ENCODE data around the gene ZNF90.
A peak's percentile ranks its signal among the peaks of the same experiment; 100 is the strongest.

The ZNF90 gene

GRCh38 chr19:20167020-20167644, 89.3 kb downstream of the ZNF90 start, which contains the start of gene ZNF486:
Gene ZNF486, plus strand, starts transcription at chr19:20167214. Its CDS starts 117 bp downstream, at chr19:20167331.
- no peaks in the 10 kb centered on the region for H3K27me3 ChIP-seq (ENCODE audit: control insufficient read depth in 1 of 2, insufficient read depth in 2 of 2, low read length in 2 of 2)
- H3K9me3 ChIP-seq (ENCODE audit: low read length), result no peaks in the 10 kb centered on the region
- no peaks in the 10 kb centered on the region for H3K36me3 ChIP-seq (ENCODE audit: insufficient read depth, low read length)
- H3K4me1 ChIP-seq (ENCODE audit: insufficient read depth, low read length), result peaks cover 7% of the 10 kb centered on the region
- peak within 1 kb of the TSS; percentile 59 for H3K9ac ChIP-seq (ENCODE audit: low read length)
- peak within 1 kb of the TSS; percentile 48 to 84 for H3K4me3 ChIP-seq (ENCODE audit: low read depth in 1 of 2, low read length in 2 of 2)
- no peak within 1 kb of the TSS for H3K27ac ChIP-seq (ENCODE audit: low read depth, low read length)

GRCh38 chr19:20167651-20168122, 89.9 kb downstream of the ZNF90 start:
- Histone ChIP-seq H3K4me3 (ENCODE audit: low read depth in 1 of 2, low read length in 2 of 2) (peak overlapping the region; percentile 48 to 84), H3K27ac (ENCODE audit: low read depth, low read length) (no peak overlapping the region)

More at GRCh38 chr19:20167651-20168122, 89.9 kb downstream of the ZNF90 start:
- Histone ChIP-seq H3K4me1 (ENCODE audit: insufficient read depth, low read length) (peaks cover 7% of the 10 kb centered on the region), H3K36me3 (ENCODE audit: insufficient read depth, low read length) (no peaks in the 10 kb centered on the region), H3K9me3 (ENCODE audit: low read length) (no peaks in the 10 kb centered on the region), H3K9ac (ENCODE audit: low read length) (peak overlapping the region; percentile 59), H3K27me3 (ENCODE audit: control insufficient read depth in 1 of 2, insufficient read depth in 2 of 2, low read length in 2 of 2) (no peaks in the 10 kb centered on the region)
